GM19397 (cell line): ENCODE results near the gene CUX1.
"Not testable (repeated sequence)": the region's sequence is repeated elsewhere in the genome, so short reads cannot be mapped to it uniquely, and the experiment has no call there.

ENCODE experiments used
- ATAC-seq: cut with Tn5 transposase; IDR thresholded peaks from one replicate; pipeline ENCODE4 v1.9.1; 2021; ENCODE audit warnings: mild to moderate bottlenecking, moderate library complexity; ENCODE audit not compliant: unreplicated experiment

Gene CUX1

GRCh38 chr7:101998029-101998905, 180.8 kb downstream of the CUX1 start:
- ATAC-seq, result no peak

DNA sequence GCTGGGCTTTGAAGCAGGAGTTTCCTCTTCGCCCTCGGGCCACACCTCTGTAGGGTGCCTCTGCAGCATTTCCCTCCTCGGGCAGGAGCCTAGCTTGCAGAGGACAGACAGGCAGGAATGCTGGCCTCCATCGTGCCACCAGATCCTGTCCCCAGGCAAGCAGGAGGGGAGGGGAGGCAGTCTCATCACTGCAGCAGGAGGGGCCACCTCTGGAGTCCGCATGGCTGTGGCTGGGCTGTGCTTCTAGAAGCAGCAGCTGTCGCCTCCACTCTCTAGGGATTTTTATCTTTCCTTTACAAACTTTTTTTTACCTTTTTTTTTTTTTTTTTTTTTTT, 181.4 kb downstream of the CUX1 start:
- no peak for ATAC-seq

GRCh38 chr7:101999393-101999792, 182.0 kb downstream of the CUX1 start:
- no peak for ATAC-seq

DNA sequence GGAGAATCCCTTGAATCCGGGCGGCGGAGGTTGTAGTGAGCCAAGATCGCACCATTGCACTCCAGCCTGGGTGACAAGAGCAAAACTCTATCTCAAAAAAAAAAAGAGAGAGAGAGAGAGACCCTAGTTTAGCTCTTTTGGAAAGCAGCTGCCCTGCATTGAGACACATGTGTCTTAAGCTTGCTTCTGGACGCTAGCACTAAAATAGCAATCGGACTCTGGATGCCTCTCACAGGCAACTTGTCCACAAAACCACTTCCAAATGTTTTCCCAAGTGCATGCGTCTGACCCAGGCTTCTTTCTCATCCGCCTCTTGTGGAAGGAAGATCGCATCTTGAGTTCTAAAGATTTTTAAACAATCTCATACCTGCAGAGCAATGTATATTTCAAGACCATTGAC, 182.7 kb downstream of the CUX1 start:
- no peak for ATAC-seq

- no peak for ATAC-seq
These were observed 186.8 kb downstream of the CUX1 start for GRCh38 chr7:102004229-102004628.

GRCh38 chr7:102004848-102005247, 187.4 kb downstream of the CUX1 start:
- no peak for ATAC-seq

DNA sequence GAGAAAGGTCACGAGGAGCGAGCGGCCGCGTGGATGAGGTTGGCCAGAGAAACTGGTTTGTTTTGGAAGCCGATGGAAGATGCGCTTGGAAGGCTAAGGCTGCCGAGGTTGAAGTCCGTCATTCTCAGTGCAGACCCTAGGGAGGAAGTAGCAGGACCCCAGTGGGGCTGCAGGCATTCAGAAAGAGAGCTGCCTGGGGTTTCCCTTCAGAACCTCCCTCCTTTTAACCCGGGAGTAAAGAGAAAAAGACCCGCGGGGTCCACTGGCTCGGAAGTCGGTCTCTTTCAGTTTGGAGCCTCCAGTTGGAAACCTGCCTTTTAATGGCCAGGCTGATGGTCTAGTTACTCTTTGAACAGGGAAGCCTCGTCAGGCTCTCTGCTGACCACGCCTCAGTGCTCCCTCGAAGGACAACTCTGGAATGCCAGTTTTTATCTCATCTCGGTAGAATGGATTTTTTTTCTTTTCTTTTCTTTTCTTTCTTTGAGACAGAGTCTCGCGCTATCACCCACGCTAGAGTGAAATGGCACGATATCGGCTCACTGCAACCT, 188.6 kb downstream of the CUX1 start:
- ATAC-seq, result no peak

- no peak for ATAC-seq
These were observed 189.3 kb downstream of the CUX1 start for GRCh38 chr7:102006695-102007094.

DNA sequence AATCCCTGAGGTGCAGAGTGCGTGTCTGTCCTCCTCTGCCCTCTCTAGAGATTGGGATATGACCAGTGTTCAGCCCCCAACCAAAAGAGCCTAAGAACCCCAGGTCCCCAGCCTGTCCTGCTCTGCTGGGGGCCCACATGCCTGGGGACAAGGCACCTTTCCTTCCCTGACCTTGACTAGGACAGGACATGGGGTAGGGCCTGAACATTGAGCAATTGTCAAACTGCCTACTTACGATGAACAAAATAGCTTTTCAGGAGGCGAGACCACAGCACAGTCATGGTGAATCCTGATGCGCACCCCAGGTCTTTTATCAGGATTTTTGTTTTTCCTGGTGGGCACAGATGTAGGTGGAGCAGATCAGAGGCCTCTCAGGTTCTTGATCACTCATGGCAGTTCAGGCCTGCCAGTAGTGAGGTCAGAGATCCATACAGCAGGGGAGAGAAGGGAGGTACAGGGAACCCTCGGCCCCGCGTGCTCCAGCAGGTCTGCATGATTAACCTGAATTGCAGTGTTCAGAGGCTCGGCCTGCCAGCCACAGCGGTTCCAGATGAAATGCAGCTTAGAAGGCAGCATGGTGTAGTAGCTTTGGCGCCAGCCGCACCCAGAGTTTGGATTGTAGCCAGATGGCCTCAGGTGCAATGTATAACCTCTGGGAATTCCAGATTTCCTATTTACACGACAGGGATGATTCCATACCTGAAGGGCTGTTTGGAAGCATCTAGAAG, 191.3 kb downstream of the CUX1 start:
- ATAC-seq, result no peak

- ATAC-seq, result no peak
These were observed 192.2 kb downstream of the CUX1 start for GRCh38 chr7:102009628-102010027.

DNA sequence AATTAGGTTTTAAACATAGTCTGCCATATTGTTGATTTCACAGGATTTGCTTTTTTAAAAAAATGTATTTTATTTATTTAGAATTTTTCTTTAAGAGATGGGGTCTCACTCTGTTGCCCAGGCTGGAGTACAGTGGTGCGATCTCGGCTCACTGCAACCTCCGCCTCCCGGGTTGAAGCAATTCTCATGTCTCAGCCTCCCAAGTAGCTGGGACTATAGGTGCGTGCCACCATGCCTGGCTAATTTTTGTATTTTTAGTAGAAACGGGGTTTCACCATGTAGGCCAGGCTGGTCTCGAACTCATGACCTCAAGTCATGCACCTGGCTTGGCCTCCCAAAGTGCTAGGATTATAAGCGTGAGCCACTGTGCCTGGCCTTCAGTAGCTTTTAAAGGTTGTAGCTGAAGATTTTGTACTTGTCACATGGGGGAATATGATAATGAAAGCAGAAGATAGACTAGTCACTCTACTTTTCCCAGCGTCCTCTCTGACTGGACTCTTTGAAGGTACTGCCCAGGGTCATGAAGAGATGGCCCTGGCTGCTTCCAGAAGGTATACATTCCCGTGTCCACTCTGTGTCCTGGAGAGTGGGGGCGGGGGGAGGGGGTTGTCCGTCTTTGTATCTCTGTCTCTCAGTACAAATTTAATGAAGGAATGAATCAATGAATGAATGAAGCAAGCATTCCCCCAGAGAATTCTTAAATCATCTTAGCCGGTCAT, 194.8 kb downstream of the CUX1 start:
- not testable (repeated sequence) for ATAC-seq

DNA sequence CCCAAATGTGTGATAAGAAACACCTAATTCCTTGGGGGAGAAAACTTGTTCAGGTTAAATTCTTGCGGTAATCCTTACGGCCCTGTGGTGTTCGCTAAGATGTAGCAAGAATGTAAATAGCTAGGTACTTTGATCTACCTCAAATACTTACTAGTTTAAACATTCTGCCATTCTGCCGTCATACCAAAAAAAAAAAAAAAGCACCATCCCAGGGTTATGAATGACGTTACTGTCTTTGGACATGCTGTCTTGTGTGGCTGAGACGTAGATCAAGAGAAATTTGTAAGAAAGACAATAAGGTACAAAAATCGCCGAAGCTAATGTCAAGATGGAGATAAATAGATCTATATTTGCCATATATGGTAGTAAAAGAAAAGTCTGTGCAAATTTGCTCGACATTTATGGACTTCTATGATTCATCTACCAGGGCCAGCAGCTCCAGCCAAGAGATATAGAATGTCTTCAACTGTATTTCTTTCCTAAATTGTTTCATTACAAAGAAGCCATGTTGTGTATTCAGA, 195.6 kb downstream of the CUX1 start:
- no peak for ATAC-seq

DNA sequence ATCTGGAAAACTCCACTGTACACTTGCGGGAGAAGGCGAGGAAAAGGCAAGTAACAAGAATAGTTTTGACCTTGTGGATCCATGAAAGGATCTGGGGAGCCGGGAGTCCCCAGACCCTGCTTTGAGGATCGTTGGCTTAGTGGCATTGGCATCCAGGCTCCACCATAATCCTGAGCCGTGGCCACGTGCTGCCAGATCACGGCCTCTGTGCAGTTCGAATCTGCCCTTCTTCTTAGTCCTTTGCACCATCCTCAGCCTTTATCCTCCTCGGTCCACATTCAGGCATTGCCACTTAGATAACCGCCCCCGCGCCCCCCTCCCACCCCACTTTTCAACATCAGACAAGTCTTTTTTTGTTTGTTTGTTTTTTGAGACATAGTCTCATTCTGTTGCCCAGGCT, 201.4 kb downstream of the CUX1 start:
- no peak for ATAC-seq

GRCh38 chr7:102019461-102019860, 202.0 kb downstream of the CUX1 start:
- ATAC-seq, result no peak

GRCh38 chr7:102021841-102022618, 204.6 kb downstream of the CUX1 start:
- ATAC-seq, result no peak

DNA sequence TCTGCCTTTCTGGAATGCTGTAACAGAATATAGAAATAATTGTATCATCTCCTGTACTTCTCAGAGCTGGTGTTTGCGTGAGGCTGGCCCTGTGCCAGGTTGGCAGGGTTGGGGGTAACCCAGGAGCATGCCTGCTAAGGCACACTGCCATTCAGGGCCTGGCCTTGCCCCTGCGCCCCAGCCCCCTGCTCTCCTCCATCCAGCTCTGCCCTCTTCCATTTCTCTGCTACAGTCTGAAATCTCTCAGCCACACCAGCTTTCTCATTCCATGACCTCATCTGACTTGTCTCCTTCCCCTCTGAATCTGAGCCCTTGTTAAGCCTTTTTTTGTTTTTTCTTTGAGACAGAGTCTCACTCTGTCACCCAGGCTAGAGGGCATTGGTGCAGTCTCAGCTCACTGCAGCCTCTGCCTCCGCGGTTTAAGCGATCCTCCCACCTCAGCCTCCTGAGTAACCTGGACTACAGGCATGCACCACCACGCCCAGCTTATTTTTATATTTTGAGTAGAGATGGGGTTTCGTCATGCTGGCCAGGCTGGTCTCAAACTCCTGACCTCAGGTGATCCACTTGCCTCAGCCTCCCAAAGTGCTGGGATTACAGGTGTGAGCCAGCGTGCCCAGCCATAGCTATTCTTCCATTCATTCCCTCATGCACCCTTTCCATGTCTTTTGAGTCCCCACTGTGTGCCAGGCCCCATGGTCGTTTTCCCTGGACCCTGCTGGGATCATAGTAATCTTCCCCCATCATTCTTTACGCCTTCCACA, 206.8 kb downstream of the CUX1 start:
- no peak for ATAC-seq

DNA sequence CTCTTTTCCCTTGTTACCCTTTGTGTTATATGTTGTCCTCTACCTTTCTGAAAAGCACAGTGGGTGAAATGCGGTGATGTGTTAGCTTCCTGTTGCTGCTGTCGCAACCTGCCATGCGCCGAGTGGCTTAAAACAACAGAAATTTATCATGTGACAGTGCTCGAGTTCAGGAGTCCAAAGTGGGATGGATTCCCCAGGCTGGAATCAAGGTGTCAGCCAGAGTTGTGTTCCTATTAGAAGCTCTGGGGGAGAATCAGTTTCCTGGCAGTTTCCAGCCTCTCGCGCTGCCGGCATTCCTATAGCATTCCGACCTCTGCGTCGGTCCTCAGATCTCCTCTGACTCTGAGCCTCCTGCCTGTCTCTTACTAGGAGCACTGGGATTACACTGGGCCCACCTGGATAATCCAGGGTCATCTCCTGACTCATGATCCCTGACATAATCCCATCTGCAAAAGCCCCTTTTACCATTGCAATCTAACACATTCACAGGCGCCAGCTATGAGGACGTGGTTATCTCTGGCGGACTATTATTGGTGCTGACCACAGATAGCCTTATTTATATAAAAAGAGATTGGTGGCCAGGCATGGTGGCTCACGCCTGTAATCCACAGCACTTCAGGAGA, 207.5 kb downstream of the CUX1 start:
- no peak for ATAC-seq

- not testable (repeated sequence) for ATAC-seq
These were observed 208.4 kb downstream of the CUX1 start for GRCh38 chr7:102025777-102026176.

GRCh38 chr7:102028206-102028826, 210.9 kb downstream of the CUX1 start:
- ATAC-seq, result no peak
